Measurements from ENCODE around the gene FYN. TPM values are rescaled to one million over a fixed set of nuclear protein-coding genes. Genes with fewer than 3 reads are reported as not detected.
A peak's percentile ranks its signal among the peaks of the same experiment; 100 is the strongest.

FYN gene
- total RNA-seq, 1 donor = 106 TPM

DNA sequence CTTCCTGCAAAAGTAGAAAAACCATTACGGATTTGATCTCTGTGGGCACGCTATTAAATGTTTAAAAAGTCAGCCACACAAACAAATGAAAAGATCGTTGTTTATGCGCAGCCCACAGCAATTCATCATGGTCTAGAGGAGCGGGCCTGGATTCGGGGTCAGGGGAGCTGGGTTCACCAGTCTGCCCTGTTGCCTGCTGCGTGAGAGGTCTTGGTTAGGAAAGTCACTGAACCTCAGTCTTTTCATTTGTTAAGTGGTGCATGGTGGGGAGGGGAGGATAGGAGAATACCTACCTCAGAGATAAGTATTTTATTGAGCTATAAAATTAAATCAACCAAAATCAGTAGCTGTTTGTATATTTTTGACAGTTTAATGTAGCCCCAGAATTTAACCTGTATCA lies 47.3 kb upstream of the FYN start:
- Histone ChIP-seq H4K20me1 (ENCODE audit: insufficient read depth, low read length) (no peaks in the 10 kb centered on the region), H3K9me3 (ENCODE audit: low read depth, low read length) (no peaks in the 10 kb centered on the region), H3K4me3 (ENCODE audit: insufficient read depth, low read length) (no peak overlapping the region), H3K4me1 (ENCODE audit: insufficient read depth, low read length) (peaks cover 32% of the 10 kb centered on the region), H3K4me2 (ENCODE audit: insufficient read depth, low read length) (no peak overlapping the region), H2AFZ (ENCODE audit: low read length) (no peak overlapping the region), H3K36me3 (ENCODE audit: insufficient read depth, low read length) (no peaks in the 10 kb centered on the region), H3K27me3 (ENCODE audit: insufficient read depth, low read length) (no peaks in the 10 kb centered on the region), H3K27ac (ENCODE audit: low read depth, low read length) (no peak overlapping the region), H3K79me2 (ENCODE audit: insufficient read depth, low read length) (no peaks in the 10 kb centered on the region)
- TF ChIP-seq, protein P1, sequence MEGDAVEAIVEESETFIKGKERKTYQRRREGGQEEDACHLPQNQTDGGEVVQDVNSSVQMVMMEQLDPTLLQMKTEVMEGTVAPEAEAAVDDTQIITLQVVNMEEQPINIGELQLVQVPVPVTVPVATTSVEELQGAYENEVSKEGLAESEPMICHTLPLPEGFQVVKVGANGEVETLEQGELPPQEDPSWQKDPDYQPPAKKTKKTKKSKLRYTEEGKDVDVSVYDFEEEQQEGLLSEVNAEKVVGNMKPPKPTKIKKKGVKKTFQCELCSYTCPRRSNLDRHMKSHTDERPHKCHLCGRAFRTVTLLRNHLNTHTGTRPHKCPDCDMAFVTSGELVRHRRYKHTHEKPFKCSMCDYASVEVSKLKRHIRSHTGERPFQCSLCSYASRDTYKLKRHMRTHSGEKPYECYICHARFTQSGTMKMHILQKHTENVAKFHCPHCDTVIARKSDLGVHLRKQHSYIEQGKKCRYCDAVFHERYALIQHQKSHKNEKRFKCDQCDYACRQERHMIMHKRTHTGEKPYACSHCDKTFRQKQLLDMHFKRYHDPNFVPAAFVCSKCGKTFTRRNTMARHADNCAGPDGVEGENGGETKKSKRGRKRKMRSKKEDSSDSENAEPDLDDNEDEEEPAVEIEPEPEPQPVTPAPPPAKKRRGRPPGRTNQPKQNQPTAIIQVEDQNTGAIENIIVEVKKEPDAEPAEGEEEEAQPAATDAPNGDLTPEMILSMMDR (IDR thresholded peaks at IDR 0.05; ENCODE audit: extremely low read depth, low read depth, low read length) = no peak
- DNase-seq (ENCODE audit: insufficient read length, low spot score, missing footprints) = no peak

DNA sequence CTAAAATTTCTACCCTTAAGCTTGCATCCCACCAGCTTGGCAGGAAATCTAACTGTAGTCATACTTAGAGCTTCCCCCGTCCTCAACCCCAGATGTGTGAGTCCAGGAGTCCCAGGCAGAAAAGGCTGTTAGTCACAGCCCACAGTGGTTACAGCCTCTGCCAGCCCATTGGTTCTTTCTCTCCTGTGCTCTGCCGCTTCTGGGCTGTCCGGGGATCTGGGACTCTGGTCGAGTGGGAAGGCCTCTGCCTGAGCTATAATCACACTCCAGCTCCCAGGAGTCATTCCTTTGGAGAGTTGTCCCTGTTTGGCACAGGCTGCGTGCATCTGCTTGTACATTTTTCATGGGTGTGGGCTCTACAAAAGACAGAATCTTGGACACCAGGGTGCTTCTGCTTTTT lies 45.6 kb upstream of the FYN start:
- no peaks in the 10 kb centered on the region for H3K27me3 ChIP-seq (ENCODE audit: insufficient read depth, low read length)
- peaks cover 18% of the 10 kb centered on the region for H3K4me1 ChIP-seq (ENCODE audit: insufficient read depth, low read length)
- H3K36me3 ChIP-seq (ENCODE audit: insufficient read depth, low read length) = no peaks in the 10 kb centered on the region
- H4K20me1 ChIP-seq (ENCODE audit: insufficient read depth, low read length) = no peaks in the 10 kb centered on the region
- H3K9me3 ChIP-seq (ENCODE audit: low read depth, low read length) = no peaks in the 10 kb centered on the region
- peak; percentile 94 for DNase-seq (ENCODE audit: insufficient read length, low spot score, missing footprints)
- H3K79me2 ChIP-seq (ENCODE audit: insufficient read depth, low read length) = no peaks in the 10 kb centered on the region
- peak overlapping the region; percentile 25 for H3K4me2 ChIP-seq (ENCODE audit: insufficient read depth, low read length)
- peak overlapping the region; percentile 29 for H3K27ac ChIP-seq (ENCODE audit: low read depth, low read length)
- peak overlapping the region; percentile 38 for H2AFZ ChIP-seq (ENCODE audit: low read length)
- TF ChIP-seq, protein P1 (IDR thresholded peaks at IDR 0.05; ENCODE audit: extremely low read depth, low read depth, low read length) = no peak
- H3K4me3 ChIP-seq (ENCODE audit: insufficient read depth, low read length) = no peak overlapping the region

DNA sequence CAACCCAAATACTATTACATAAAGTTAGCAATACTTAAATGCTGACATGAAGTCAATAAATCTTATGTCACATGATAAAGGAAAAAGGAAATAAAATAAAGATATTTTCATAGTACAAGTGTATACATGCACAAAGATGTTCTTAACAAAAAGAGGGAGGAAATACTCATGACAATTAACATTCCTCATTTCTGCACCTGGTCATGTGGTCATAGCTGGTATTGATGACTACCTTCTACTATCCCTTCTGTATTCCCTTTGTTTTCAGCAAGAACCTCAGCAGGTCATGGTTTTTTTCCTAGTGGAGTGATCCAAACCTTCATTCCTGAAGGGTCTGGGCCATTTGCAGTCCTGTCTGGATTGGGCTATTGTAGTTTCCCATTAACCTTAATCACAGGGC lies 43.5 kb upstream of the FYN start:
- Histone ChIP-seq H3K4me2 (ENCODE audit: insufficient read depth, low read length) (no peak overlapping the region), H2AFZ (ENCODE audit: low read length) (no peak overlapping the region), H3K27ac (ENCODE audit: low read depth, low read length) (no peak overlapping the region), H3K9me3 (ENCODE audit: low read depth, low read length) (no peaks in the 10 kb centered on the region), H3K79me2 (ENCODE audit: insufficient read depth, low read length) (no peaks in the 10 kb centered on the region), H4K20me1 (ENCODE audit: insufficient read depth, low read length) (no peaks in the 10 kb centered on the region), H3K4me1 (ENCODE audit: insufficient read depth, low read length) (peaks cover 5% of the 10 kb centered on the region), H3K27me3 (ENCODE audit: insufficient read depth, low read length) (no peaks in the 10 kb centered on the region), H3K36me3 (ENCODE audit: insufficient read depth, low read length) (no peaks in the 10 kb centered on the region), H3K4me3 (ENCODE audit: insufficient read depth, low read length) (no peak overlapping the region)
- DNase-seq (ENCODE audit: insufficient read length, low spot score, missing footprints) = no peak
- TF ChIP-seq, protein P1 (IDR thresholded peaks at IDR 0.05; ENCODE audit: extremely low read depth, low read depth, low read length) = no peak

DNA sequence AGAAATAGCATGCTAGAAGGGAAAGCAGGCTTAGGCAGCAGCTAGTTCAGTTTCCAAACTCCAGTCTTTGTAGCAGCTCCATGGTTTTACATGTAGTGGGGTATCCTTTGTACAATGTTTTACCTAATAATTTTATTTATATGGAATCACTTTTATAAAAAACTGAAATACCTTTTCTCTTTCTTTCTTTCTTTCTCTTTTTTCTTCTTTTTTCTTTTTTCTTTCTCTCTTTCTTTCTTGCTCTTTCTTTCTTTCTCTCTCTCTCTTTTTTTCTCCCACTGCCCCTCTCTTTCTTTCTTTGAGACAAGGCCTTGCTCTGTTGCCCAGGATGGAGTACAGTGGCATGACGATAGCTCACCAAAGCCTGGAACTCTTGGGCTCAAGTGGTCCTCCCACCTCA lies 41.4 kb upstream of the FYN start:
- no peaks in the 10 kb centered on the region for H3K79me2 ChIP-seq (ENCODE audit: insufficient read depth, low read length)
- H3K4me2 ChIP-seq (ENCODE audit: insufficient read depth, low read length) = no peak overlapping the region
- no peaks in the 10 kb centered on the region for H3K36me3 ChIP-seq (ENCODE audit: insufficient read depth, low read length)
- H3K4me3 ChIP-seq (ENCODE audit: insufficient read depth, low read length) = no peak overlapping the region
- H3K27me3 ChIP-seq (ENCODE audit: insufficient read depth, low read length) = no peaks in the 10 kb centered on the region
- H3K27ac ChIP-seq (ENCODE audit: low read depth, low read length) = no peak overlapping the region
- no peaks in the 10 kb centered on the region for H4K20me1 ChIP-seq (ENCODE audit: insufficient read depth, low read length)
- no peaks in the 10 kb centered on the region for H3K9me3 ChIP-seq (ENCODE audit: low read depth, low read length)
- peaks cover 5% of the 10 kb centered on the region for H3K4me1 ChIP-seq (ENCODE audit: insufficient read depth, low read length)
- TF ChIP-seq, protein P1 (IDR thresholded peaks at IDR 0.05; ENCODE audit: extremely low read depth, low read depth, low read length) = no peak
- no peak for DNase-seq (ENCODE audit: insufficient read length, low spot score, missing footprints)
- H2AFZ ChIP-seq (ENCODE audit: low read length) = no peak overlapping the region
